Thyroid gland (tissue), 4 donors: ENCODE data around the gene ATP2A3. TPM values are rescaled to one million over a fixed set of nuclear protein-coding genes. Genes with fewer than 3 reads are reported as not detected.

ENCODE experiments used
- DNase-seq, 2 donors: peaks; one replicate each; pipeline ENCODE4 v3.0.0-alpha.2; 2019
- H3K27ac ChIP-seq, 3 donors: fragments of 200-600 bp; sonication (generic); 1 replicate in 2 of 3; 2 replicates in 1 of 3; pipeline ENCODE4 v1.5.1; 2016 to 2019; ENCODE audit warnings: mild to moderate bottlenecking in 1 of 3, moderate library complexity in 1 of 3
- H3K27me3 ChIP-seq: fragments of 200-600 bp; sonication (generic); one replicate; pipeline ENCODE4 v1.5.1; 2019
- H3K36me3 ChIP-seq, 2 donors: fragments of 200-600 bp; sonication (generic); one replicate each; pipeline ENCODE4 v1.5.1; 2016 to 2019
- H3K4me1 ChIP-seq, 2 donors: fragments of 200-600 bp; sonication (generic); one replicate each; pipeline ENCODE4 v1.5.1; 2017 to 2019
- H3K4me3 ChIP-seq, 3 donors: fragments of 200-600 bp; sonication (generic); replicated peaks in 1 of 3; 1 replicate in 2 of 3; 2 replicates in 1 of 3; pipeline ENCODE4 v1.5.1; 2016; ENCODE audit warnings: mild to moderate bottlenecking in 1 of 3
- H3K9me3 ChIP-seq: fragments of 200-600 bp; sonication (generic); one replicate; pipeline ENCODE4 v1.5.1; 2017
- POLR2A ChIP-seq, 2 donors: fragments of 450-650 bp; IDR thresholded peaks; one replicate each; pipeline ENCODE4 v1.6.1; 2017; ENCODE audit warnings: antibody characterized with exemption in 2 of 2, mild to moderate bottlenecking in 2 of 2, moderate library complexity in 1 of 2
- WGBS, 2 donors: methylation state at CpG; one replicate each; pipeline ENCODE4 v1.1.5; 2017; 5-methylcytosine and 5-hydroxymethylcytosine counted together
- intact Hi-C: fragments of 100-400 bp; cut with DNase I; formaldehyde crosslinking; loops from one replicate; pipeline ENCODE4 v1.15.1; 2023
- total RNA-seq, 4 donors: library from RNA; depleted of rRNA; stranded (reverse); fragments of >200 nt; gene quantifications; one replicate each; pipeline ENCODE4 v1.2.3, GENCODE V29; 2016
- TF ChIP-seq, protein P1 (sequence below), 6 experiments: fragments of 200-600 bp in 3 of 6; fragments of 450-650 bp in 3 of 6; sonication (generic) in 3 of 6; IDR thresholded peaks; one replicate each; pipeline ENCODE4 v1.5.1; 2016 to 2019; ENCODE audit warnings: antibody characterized with exemption in 6 of 6, mild to moderate bottlenecking in 2 of 6, inconsistent platforms in 1 of 6, moderate library complexity in 1 of 6

Gene ATP2A3
- total RNA-seq, 4 donors from 2014 or later = 6.9 to 18.6 (median 9.1) TPM

DNA sequence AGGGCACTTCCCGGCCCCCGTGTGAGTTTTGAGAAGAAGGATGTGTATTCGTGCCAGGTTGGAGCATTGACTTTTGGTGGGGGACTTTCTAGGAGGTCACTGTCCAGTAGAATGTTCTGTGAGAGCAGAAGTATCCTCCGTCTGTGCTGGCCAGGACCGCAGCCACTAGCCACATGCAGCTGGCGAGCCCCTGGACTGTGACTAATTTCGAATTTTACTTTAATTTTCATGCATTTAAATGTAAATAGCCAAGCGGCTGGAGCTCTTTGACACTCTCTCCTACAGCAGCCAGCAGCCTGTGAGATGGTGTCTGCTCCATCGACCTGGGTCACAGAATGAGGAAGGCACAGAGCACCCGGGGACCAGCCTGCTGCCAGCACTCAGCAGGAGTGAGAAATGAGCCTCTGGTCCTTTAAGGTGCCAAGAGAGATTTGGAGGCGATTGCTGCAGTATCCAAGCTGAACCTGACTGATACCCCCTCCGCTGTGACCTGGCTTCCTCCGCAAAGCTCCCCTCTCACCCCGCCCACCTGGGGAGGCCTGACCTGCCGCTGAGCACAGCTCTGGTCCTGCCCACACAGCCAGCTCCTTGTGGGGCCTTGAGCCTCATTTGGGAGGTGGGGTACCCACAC, 7.8 kb downstream of the ATP2A3 start:
- no peak for TF ChIP-seq POLR2A (IDR thresholded peaks at IDR 0.05)
- TF ChIP-seq, protein P1, sequence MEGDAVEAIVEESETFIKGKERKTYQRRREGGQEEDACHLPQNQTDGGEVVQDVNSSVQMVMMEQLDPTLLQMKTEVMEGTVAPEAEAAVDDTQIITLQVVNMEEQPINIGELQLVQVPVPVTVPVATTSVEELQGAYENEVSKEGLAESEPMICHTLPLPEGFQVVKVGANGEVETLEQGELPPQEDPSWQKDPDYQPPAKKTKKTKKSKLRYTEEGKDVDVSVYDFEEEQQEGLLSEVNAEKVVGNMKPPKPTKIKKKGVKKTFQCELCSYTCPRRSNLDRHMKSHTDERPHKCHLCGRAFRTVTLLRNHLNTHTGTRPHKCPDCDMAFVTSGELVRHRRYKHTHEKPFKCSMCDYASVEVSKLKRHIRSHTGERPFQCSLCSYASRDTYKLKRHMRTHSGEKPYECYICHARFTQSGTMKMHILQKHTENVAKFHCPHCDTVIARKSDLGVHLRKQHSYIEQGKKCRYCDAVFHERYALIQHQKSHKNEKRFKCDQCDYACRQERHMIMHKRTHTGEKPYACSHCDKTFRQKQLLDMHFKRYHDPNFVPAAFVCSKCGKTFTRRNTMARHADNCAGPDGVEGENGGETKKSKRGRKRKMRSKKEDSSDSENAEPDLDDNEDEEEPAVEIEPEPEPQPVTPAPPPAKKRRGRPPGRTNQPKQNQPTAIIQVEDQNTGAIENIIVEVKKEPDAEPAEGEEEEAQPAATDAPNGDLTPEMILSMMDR (IDR thresholded peaks at IDR 0.05) = no peak
- Histone ChIP-seq H3K4me1 (peaks cover 0 to 14% of the 10 kb centered on the region in 2 donors), H3K4me3 (no peak overlapping the region), H3K36me3 (no peaks in the 10 kb centered on the region), H3K27me3 (no peaks in the 10 kb centered on the region), H3K9me3 (no peaks in the 10 kb centered on the region), H3K27ac (no peak overlapping the region)
- WGBS, 2 donors = 66 to 71% methylated on average over 11 to 15 of the region's 15 CpGs
- intact Hi-C loops = no loop called here
- no peak for DNase-seq

- TF ChIP-seq, protein P1 (IDR thresholded peaks at IDR 0.05) = no peak
- TF ChIP-seq POLR2A (IDR thresholded peaks at IDR 0.05) = no peak
- intact Hi-C loops = no loop called here
These were observed 8.6 kb downstream of the ATP2A3 start for GRCh38 chr17:3955673-3955988.

GRCh38 chr17:3954976-3955672, 9.1 kb downstream of the ATP2A3 start:
- H3K4me1 ChIP-seq = peaks cover 0 to 9% of the 10 kb centered on the region in 2 donors
- intact Hi-C loops = no loop called here
- DNase-seq = no peak
- no peak overlapping the region for H3K27ac ChIP-seq
- no peak for TF ChIP-seq POLR2A (IDR thresholded peaks at IDR 0.05)
- TF ChIP-seq, protein P1 (IDR thresholded peaks at IDR 0.05) = no peak
- no peak overlapping the region for H3K4me3 ChIP-seq
- WGBS, 2 donors = 72 to 76% methylated on average over 17 to 18 of the region's 18 CpGs
- H3K9me3 ChIP-seq = no peaks in the 10 kb centered on the region
- no peaks in the 10 kb centered on the region for H3K27me3 ChIP-seq
- H3K36me3 ChIP-seq = no peaks in the 10 kb centered on the region

More at GRCh38 chr17:3955673-3955988, 8.6 kb downstream of the ATP2A3 start:
- H3K4me3 ChIP-seq = no peak overlapping the region
- WGBS, 2 donors = 89 to 95% methylated on average over 10 of the region's 10 CpGs
- H3K4me1 ChIP-seq = peaks cover 0 to 10% of the 10 kb centered on the region in 2 donors
- no peak overlapping the region for H3K27ac ChIP-seq
- no peak for DNase-seq
- H3K27me3 ChIP-seq = no peaks in the 10 kb centered on the region
- H3K9me3 ChIP-seq = no peaks in the 10 kb centered on the region
- H3K36me3 ChIP-seq = no peaks in the 10 kb centered on the region

DNA sequence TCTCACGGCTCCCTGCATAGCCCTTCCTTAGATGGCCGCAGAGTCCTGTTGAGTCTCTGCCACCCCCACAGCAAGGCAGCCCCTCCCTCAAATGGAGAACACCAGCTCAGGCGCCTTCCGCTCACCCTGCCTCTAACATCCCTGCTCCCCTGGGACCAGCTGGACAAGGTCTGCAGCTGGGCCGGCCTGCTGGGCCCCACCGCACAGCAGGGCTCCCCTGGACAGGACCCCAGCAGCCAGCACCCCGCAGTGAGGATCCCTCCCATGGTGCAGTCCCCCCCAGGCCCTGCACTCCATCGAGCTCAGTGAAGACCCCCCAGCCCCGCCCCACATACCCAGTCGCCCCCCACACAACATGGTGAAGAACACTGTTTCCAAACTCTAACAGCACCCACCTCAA, 10.2 kb downstream of the ATP2A3 start:
- WGBS, 2 donors = 88 to 97% methylated on average over 10 of the region's 10 CpGs
- Histone ChIP-seq H3K36me3 (no peaks in the 10 kb centered on the region), H3K4me3 (no peak overlapping the region), H3K27ac (no peak overlapping the region), H3K27me3 (no peaks in the 10 kb centered on the region), H3K9me3 (no peaks in the 10 kb centered on the region), H3K4me1 (no peaks in the 10 kb centered on the region)
- DNase-seq = no peak
- intact Hi-C loops = no loop called here
- TF ChIP-seq POLR2A (IDR thresholded peaks at IDR 0.05) = no peak
- TF ChIP-seq, protein P1 (IDR thresholded peaks at IDR 0.05) = no peak

GRCh38 chr17:3953542-3953941, 10.7 kb downstream of the ATP2A3 start:
- Histone ChIP-seq H3K36me3 (no peaks in the 10 kb centered on the region), H3K4me1 (no peaks in the 10 kb centered on the region), H3K27ac (no peak overlapping the region), H3K9me3 (no peaks in the 10 kb centered on the region), H3K4me3 (no peak overlapping the region), H3K27me3 (no peaks in the 10 kb centered on the region)
- 93% methylated on average over 8 to 12 of the region's 14 CpGs for WGBS, 2 donors
- DNase-seq = no peak
- no peak for TF ChIP-seq POLR2A (IDR thresholded peaks at IDR 0.05)
- TF ChIP-seq, protein P1 (IDR thresholded peaks at IDR 0.05) = no peak
- intact Hi-C loops = no loop called here
